Measurements from ENCODE around the gene BCL6.
A peak's percentile ranks its signal among the peaks of the same experiment; 100 is the strongest.

Gene BCL6

GRCh38 chr3:187762792-187763191, 17.5 kb upstream of the BCL6 start:
- no peak for DNase-seq (ENCODE audit: low read depth in 1 of 2, low spot score in 1 of 2)

DNA sequence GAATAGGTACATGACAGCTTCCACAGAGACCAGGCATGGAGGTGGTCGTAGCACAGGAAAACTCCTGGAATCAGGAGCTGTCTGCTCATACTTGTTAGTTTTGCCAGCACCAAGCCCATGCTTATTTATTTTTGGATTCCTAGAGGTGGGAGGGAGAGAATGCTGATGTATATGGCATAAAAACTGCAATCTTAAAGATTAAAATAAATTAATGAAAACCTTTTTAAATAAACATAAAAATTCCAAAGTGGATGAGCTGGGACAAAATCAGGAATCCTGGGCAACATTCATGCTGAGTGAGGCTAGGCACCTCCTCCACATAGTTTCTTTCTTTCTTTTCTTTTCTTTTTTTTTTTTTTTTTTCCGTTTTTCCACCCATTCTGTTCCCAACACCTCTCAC, 14.3 kb upstream of the BCL6 start:
- DNase-seq (ENCODE audit: low read depth in 1 of 2, low spot score in 1 of 2), result no peak

- no peak for DNase-seq (ENCODE audit: low read depth in 1 of 2, low spot score in 1 of 2)
These were observed 13.2 kb upstream of the BCL6 start for GRCh38 chr3:187758318-187758955.

DNA sequence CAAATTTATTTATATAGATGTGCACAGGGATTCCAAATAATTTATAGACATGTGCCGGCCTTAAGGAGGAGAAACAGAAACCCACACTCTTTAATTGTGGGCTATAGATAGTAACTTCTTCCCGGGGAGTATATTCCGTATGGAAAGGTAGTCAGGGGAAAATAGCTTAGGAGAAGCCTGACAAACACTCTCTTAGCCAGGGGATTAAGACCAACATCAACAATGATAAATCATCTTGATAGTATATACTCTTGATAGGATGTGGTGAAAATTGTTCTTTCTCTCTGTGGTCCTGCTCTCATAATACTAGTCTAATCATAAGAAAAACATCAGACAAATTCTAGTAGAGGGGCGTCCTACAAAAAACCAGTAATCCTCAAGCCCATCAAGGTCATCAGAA, 8.2 kb upstream of the BCL6 start:
- DNase-seq (ENCODE audit: low read depth in 1 of 2, low spot score in 1 of 2), result no peak

GRCh38 chr3:187750513-187751123, 5.3 kb upstream of the BCL6 start:
- DNase-seq (ENCODE audit: low read depth in 1 of 2, low spot score in 1 of 2), result no peak

DNA sequence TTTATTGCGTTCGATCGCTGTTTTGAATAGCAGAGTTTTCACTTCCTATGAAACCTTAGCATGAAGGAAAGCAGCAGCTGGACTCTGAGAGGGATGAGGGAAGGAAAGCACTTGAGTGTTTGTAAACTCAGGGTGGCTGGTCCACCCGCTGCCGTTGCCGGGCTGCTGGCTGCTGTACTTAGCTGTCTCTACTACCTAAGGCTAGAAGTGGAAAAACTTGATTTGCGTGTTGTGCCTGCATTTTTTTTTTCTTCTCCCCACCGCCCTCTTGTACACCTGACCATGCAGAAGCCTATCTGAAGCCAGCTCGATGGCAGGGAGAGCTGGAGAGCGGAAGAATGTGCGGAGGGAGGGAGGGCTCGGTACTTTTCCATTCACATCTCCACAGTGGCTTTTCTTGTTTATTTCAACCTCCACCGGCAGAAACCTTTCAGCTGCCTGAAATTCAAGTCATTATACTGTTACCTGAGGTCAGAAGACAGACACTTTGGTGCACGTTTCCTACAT, 4.8 kb upstream of the BCL6 start:
- no peak for DNase-seq (ENCODE audit: low read depth in 1 of 2, low spot score in 1 of 2)

GRCh38 chr3:187748050-187748481, 2.8 kb upstream of the BCL6 start:
- DNase-seq (ENCODE audit: low read depth in 1 of 2, low spot score in 1 of 2), result peak; percentile 72 to 83

- no peak for DNase-seq (ENCODE audit: low read depth in 1 of 2, low spot score in 1 of 2)
These were observed 2.2 kb upstream of the BCL6 start for GRCh38 chr3:187747506-187747905.

DNA sequence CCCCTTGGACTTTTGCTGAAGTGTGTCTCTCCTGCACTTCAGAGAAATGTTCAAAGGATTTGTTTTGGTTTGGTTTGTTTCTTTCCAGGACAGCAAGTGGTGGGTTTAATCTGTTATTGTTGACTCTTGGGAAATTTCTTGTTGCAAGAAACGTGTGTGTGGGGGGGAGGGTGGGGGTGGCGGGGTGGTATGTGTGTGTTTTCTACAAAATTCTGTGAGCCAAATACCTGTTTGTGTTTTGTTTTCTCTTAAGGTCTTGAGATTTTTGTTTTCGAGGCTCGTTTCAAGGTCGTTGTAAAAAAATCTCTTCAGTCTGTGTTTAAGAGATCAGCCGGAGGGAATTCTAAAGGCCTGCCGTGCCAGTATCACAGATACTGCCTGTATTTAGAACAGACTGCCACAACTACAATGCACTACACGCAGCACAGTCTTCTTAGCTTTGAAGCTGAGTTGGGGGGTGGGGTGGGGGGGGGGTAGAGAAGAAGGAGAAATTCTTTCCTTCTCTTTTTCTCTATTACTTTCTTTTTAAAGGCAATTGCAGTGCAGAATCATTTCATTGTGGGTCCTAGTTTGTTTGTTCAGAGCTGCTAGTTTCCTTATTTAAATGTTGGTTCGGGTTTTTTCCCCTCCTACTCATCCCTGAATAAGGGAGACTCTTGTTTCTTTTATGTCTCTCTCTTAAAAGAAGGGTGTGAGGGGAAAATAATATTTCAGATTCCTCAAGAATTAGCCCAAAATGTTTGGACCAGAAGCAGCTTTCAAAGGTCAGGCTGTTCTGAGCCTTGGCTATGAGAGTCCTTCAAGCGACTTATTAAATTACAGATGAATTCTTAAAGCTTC, 1.4 kb upstream of the BCL6 start:
- no peak for DNase-seq (ENCODE audit: low read depth in 1 of 2, low spot score in 1 of 2)

- no peak for DNase-seq (ENCODE audit: low read depth in 1 of 2, low spot score in 1 of 2)
These were observed 782 bp upstream of the BCL6 start for GRCh38 chr3:187746059-187746441.

DNA sequence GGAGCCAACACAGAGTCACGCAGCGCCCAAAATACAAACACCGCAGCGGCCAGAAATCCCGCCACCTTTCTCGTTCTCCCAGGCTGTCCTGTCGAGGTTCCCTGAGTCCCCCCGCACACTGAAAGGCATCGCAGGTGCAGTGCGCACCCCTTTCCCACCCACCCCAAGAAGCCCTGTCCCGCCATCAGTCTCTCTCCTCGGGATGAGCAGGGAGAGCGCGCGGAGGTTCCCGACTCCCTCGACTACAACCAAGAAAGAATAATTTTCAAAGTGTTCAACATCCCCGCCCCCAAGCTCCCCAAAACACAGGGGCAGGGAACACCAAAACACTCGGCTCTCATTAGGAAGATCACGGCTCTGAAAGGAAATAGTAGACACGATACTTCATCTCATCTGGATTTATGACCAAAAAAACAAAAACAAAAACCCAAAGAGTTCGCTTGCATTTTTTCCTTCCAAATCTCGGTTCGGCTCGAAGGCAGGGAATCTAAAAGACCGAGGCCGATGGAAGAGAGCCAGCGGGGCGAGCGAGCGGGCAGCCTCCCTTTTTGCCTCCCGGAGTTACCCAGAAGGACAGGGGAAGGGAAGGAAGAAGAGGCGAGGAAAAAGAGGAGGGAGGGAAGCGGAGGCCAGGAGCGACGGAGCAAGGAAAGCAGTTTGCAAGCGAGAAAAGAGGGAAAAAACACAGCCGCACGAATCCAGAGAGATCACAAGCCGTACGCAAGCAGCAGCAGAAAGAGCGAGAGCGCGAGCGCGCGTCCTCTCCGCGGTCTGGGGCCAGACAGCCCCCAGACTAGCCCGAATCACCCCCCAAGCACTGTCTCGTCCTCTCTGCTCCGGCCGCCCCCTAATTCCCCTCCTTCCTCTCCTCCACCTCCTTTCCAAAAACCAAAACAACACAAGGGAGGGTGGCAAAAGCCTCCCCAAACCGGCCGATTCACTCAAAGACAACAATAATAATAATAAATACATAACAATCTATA, 808 bp downstream of the BCL6 start:
- peak in 1 of 2 donors; percentile 42 for DNase-seq (ENCODE audit: low read depth in 1 of 2, low spot score in 1 of 2)

DNA sequence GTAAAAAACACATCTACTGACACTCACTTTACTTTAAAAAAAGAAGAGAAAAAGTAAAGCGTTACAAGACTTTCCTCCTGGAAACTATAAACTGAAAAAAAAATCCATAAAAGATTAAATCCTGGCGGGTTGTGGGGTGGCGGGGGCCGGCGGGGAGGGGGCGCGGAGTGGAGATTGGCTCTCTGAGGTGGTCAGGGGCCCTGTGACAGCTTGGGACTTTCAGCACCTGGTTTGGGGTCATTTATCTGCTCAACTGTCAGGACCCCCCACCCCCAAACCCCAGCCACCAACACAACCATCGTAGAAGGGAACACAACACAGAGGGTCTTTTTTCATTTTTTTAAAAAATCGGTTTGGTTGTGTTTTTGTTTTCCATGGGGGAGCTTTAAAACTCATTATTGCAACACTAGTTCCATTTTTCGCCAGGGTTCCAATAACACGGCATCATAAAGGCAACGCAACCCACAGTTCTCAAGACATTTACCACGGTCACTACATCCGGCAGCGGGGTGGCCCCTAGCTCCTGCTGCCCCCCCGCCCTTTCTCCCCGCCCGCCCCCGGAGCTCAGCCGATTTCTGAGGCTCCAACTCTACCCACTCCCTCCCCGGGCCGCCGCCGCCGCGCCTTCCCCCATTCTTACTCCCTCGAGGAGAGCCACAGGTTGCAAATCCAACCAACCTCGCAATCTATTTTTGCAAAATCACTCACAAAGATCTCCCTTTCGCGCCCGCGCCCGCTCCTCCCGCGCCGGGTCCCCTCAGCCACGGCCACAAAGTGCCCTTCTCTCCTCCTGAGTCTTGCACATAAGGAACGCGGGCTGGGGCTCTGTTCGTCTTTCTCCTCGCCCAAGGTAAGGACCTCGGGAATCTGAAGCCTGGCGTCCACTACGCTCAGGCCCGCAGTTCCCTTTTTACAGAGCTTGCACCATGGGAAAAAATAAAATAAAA, 1.8 kb downstream of the BCL6 start:
- DNase-seq (ENCODE audit: low read depth in 1 of 2, low spot score in 1 of 2), result peak in 1 of 2 donors; percentile 47

DNA sequence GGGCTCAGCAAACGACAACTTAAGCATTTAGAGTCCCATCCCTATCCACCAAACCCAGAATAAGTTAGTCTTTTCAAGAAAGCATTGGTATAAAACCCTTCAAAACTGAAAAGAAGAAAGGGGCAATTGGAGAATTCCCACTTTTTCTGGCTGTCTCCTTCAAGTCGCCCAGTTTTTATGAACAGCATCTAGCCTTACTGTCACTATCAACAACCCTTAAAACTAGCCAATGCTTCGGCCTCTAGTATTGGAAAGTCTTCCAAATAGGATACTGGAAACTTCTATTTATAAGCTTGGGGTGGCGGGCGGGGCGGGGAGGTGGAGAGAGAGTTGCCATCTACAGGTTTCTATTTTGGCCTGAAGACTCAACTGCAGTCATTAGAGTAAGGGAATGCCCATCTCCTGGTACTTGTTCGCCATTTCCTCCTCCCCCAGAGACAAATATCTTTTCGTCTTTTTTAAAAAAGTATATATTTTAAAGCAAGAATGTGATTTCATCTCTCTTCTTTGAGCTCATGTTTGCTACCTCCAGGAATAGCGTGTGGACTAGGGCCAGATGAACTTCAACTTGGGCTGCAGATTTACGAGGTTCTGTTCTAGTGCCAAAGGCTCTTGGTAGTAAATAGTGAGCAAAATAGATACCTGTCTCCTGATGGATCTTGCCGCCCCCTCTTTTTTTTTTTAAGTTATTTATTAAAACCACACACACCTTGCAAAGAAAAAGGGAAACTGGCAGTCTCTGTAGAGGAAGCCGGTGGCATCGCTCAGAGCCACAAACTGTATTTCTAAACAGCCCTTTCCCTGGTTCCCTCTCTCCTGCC, 2.7 kb downstream of the BCL6 start:
- no peak for DNase-seq (ENCODE audit: low read depth in 1 of 2, low spot score in 1 of 2)

GRCh38 chr3:187741403-187742350, 3.6 kb downstream of the BCL6 start:
- DNase-seq (ENCODE audit: low read depth in 1 of 2, low spot score in 1 of 2), result peak; percentile 55 to 63

DNA sequence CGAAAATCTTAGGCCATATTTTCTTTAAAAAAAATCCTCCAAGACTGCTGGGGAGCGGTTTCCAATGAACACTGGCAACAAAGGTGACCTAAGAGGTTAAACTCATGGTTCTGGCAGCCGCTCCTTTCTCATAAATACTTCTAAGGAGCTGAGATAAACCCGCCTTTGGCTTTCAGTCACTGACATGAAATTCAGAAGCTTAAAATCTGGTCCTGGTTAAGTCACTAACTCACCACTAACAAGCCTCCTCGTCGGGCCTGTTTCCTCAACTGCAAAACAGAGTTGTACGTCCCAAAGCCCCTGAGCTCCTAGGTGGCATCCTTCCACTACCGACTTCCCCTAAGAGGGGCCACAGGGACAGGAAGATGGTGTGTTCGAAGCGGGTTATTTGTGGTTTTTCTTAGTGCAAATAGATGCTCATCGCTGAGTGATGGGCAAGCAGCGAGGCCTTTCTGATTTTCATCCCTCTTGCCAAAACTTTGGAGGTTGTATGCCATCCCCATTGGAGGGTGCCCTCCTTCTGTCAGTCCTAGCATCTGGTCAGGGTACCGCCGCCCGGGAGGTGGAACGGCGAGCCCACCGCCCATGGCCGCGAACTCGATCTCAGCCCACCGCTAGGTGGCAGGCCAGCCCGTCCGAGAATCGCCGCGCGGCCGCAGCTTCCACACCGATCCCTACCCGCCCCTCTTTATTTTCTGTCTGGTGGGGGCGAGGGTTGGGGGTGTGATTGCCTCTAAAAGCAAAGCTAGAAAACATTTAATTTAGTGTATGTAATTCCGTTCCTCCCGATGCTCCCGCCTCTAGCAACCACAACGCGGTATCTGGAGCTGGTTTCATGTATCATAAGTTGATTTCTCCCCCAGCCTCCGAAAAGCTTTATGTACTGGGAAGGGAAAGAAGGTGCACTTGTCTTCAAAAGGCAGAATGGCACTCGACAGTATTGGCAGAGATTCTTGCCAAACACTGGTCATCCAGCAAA, 4.6 kb downstream of the BCL6 start:
- DNase-seq (ENCODE audit: low read depth in 1 of 2, low spot score in 1 of 2), result peak; percentile 49 to 57

DNA sequence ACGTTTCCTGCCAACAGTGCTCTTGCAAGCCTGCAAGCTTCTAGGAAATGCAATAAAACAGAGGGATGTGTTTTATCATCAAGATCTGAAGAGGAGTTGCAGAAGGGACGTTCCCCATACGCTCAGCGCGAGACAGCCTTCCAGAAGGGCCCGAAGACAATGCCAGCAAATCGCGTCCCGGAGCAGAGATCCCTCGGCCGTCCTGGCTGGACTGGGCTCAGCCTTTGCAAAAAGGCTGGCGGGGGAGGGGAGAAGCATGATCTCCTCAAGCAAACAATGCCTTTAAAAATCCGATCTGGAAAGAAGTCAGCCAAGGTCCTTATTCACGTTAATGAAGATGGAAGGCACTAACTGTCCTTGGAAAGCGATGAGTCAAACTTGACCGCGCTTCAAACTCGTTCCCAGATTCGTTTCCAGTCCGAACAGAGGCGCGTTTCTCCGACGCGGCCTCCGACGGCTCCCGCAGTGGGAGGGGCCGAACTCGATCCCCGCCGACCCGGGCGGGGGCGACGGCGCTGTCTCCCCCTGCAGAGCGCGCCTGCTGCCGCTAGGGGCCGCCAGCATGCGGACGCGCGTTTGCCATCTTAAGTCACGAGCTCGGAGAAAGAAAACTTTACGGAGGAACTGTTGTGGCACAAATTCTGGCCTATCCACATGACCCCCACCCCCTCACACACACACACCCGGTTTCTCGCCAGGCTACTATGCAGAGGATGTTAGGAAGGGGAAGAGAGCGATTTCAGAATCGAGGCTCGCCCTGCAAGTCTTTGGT, 5.5 kb downstream of the BCL6 start:
- DNase-seq (ENCODE audit: low read depth in 1 of 2, low spot score in 1 of 2), result peak; percentile 53 to 75

Data from activated T-helper 1 cell treated with anti-CD3 and anti-CD28 coated beads, Interleukin-2, amount 50 U/mL, for 16 hours (primary cell).